ENCODE data around the gene MORN5. TPM values are rescaled to one million over a fixed set of nuclear protein-coding genes. Genes with fewer than 3 reads are reported as not detected.

Gene MORN5
- total and polyA plus RNA-seq, 9 of the 15 experiments (the other 6 are each of a cell fraction or from before 2014, with no cell fraction given), result not detected

- Histone ChIP-seq H4K20me1 (replicated peaks; ENCODE audit: control insufficient read depth, insufficient read depth, low read length) (no peaks in the 10 kb centered on the region), H3K79me2 (ENCODE audit: control insufficient read depth, insufficient read depth, low read length) (peaks cover 20% of the 10 kb centered on the region), H3K4me3 (no peak overlapping the region), H2AFZ (ENCODE audit: low read depth, low read length) (no peak overlapping the region), H3K9me1 (ENCODE audit: control insufficient read depth, insufficient read depth, low read length) (no peaks in the 10 kb centered on the region), H3K9ac (ENCODE audit: insufficient read depth in 1 of 2, low read depth in 2 of 2, low read length in 2 of 2) (no peak overlapping the region), H3K27ac (ENCODE audit: extremely low read depth, low read depth, low read length) (no peak overlapping the region), H3K4me2 (ENCODE audit: insufficient read depth, low read length) (no peak overlapping the region), H3K9me3 (replicated peaks; ENCODE audit: control insufficient read depth, insufficient read depth, low read depth, low read length) (no peaks in the 10 kb centered on the region), H3K4me1 (replicated peaks in 1 of 2; ENCODE audit: control insufficient read depth in 2 of 2, insufficient read depth in 2 of 2, low read length in 2 of 2) (peaks cover under 1 to 16% of the 10 kb centered on the region in 2 experiments; a peak in 3 of 5 replicates), H3K36me3 (ENCODE audit: control insufficient read depth, insufficient read depth, low read length) (peaks cover 93% of the 10 kb centered on the region), H3K27me3 (ENCODE audit: control insufficient read depth in 2 of 2, insufficient read depth in 2 of 2, low read length in 2 of 2) (no peaks in the 10 kb centered on the region)
- ChIA-PET POLR2A (no interaction called here), CTCF (ENCODE audit: low intra/inter-chr PET ratio) (no interaction called here)
- no peak for DNase-seq (ENCODE audit: extremely low read depth in 1 of 4, low spot score in 3 of 4)
- BruUV-seq (replicated peaks), result no TSS peak
- ATAC-seq, result no peak
- intact Hi-C loops (cut with micrococcal nuclease) (no loop called here), in situ Hi-C loops (cut with MboI) (no loop called here)
- FAIRE-seq, result no peak
- TF ChIP-seq ZNF184 (CRISPR knock-in tag; IDR thresholded peaks at IDR 0.05) (no peak), POLR2H (tag; IDR thresholded peaks at IDR 0.05; ENCODE audit: low read depth) (no peak), ZNF668 (CRISPR knock-in tag; IDR thresholded peaks at IDR 0.05) (no peak), BACH1 (tag; IDR thresholded peaks at IDR 0.05) (no peak), ZNF3 (CRISPR knock-in tag; IDR thresholded peaks at IDR 0.05) (no peak), SRSF7 (optimal IDR thresholded peaks at IDR 0.05; ENCODE audit: low read depth, low read length) (no peak), ZNF408 (CRISPR knock-in tag; IDR thresholded peaks at IDR 0.05; ENCODE audit: low read depth) (no peak), CHD1 (IDR thresholded peaks at IDR 0.05; ENCODE audit: low read length) (no peak), KLF10 (CRISPR knock-in tag; IDR thresholded peaks at IDR 0.05) (no peak)
- TF ChIP-seq, protein P1, sequence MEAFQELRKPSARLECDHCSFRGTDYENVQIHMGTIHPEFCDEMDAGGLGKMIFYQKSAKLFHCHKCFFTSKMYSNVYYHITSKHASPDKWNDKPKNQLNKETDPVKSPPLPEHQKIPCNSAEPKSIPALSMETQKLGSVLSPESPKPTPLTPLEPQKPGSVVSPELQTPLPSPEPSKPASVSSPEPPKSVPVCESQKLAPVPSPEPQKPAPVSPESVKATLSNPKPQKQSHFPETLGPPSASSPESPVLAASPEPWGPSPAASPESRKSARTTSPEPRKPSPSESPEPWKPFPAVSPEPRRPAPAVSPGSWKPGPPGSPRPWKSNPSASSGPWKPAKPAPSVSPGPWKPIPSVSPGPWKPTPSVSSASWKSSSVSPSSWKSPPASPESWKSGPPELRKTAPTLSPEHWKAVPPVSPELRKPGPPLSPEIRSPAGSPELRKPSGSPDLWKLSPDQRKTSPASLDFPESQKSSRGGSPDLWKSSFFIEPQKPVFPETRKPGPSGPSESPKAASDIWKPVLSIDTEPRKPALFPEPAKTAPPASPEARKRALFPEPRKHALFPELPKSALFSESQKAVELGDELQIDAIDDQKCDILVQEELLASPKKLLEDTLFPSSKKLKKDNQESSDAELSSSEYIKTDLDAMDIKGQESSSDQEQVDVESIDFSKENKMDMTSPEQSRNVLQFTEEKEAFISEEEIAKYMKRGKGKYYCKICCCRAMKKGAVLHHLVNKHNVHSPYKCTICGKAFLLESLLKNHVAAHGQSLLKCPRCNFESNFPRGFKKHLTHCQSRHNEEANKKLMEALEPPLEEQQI (IDR thresholded peaks at IDR 0.05), result no peak
- 92% methylated on average over 5 of the region's 5 CpGs for WGBS (ENCODE audit: insufficient coverage, low coverage, missing lambda C conversion rate)
Measured at GRCh38 chr9:122248448-122248865, 88.7 kb downstream of the MORN5 start.

Small RNAs within 50 kb of the gene (microRNA-seq; reads per million reads assigned to microRNA genes)
- not detected for gene MIR4478 (ENCODE audit: borderline microRNAs expressed)

Small RNAs within 50 kb of the gene (small RNA-seq; reads per million reads assigned to genes)
- not detected for gene MIR4478

Other genes starting within 250 kb of the MORN5 start
- 3.0 TPM in 2 replicates for gene TTLL11, start 66.6 kb upstream of the MORN5 start, total RNA-seq (2014; rRNA removed)
- 2.6 and 2.9 TPM in 2 replicates for gene TTLL11, start 66.6 kb upstream of the MORN5 start, total RNA-seq (2014; rRNA removed; fragmentation: Illumina TruSeq; extraction: Trizol)
- 2.5 and 3.3 TPM in 2 replicates for gene TTLL11, start 66.6 kb upstream of the MORN5 start, total RNA-seq (2015; rRNA removed; fragmentation: Illumina TruSeq; extraction: Trizol)
- 4.2 and 4.4 TPM in 2 replicates for gene TTLL11, start 66.6 kb upstream of the MORN5 start, total RNA-seq (2021)
- 2.0 and 2.7 TPM in 2 replicates for gene TTLL11, start 66.6 kb upstream of the MORN5 start, polyA plus RNA-seq (2011; rRNA removed)
- 4.2 and 4.3 TPM in 2 replicates for gene TTLL11, start 66.6 kb upstream of the MORN5 start, polyA plus RNA-seq (2014; fragmentation: Illumina TruSeq; extraction: Trizol)
- 1 to 10 TPM in 1 of 2 experiments, under 1 TPM in 1; 0.83 to 1.5 TPM for gene TTLL11, start 66.6 kb upstream of the MORN5 start, polyA plus RNA-seq (2014; fragmentation: Nextera tagmentation; extraction: Ambion mirVana)
- gene TTLL11, start 66.6 kb upstream of the MORN5 start, polyA plus RNA-seq (2014; rRNA removed), result 3.7 and 4.3 TPM in 2 replicates
- gene NDUFA8, start 129 bp upstream of the MORN5 start, total RNA-seq (2014; rRNA removed), result 105 and 115 TPM in 2 replicates
- gene NDUFA8, start 129 bp upstream of the MORN5 start, total RNA-seq (2014; rRNA removed; fragmentation: Illumina TruSeq; extraction: Trizol), result 105 and 114 TPM in 2 replicates
- 122 and 133 TPM in 2 replicates for gene NDUFA8, start 129 bp upstream of the MORN5 start, total RNA-seq (2015; rRNA removed; fragmentation: Illumina TruSeq; extraction: Trizol)
- 126 and 134 TPM in 2 replicates for gene NDUFA8, start 129 bp upstream of the MORN5 start, total RNA-seq (2021)
- gene NDUFA8, start 129 bp upstream of the MORN5 start, polyA plus RNA-seq (2011; rRNA removed), result 135 and 165 TPM in 2 replicates
- 198 and 204 TPM in 2 replicates for gene NDUFA8, start 129 bp upstream of the MORN5 start, polyA plus RNA-seq (2014; fragmentation: Illumina TruSeq; extraction: Trizol)
- 100 to 1,000 TPM; 126 to 189 TPM for gene NDUFA8, start 129 bp upstream of the MORN5 start, polyA plus RNA-seq (2014; fragmentation: Nextera tagmentation; extraction: Ambion mirVana)
- 194 and 212 TPM in 2 replicates for gene NDUFA8, start 129 bp upstream of the MORN5 start, polyA plus RNA-seq (2014; rRNA removed)
- 16.3 and 23.8 TPM in 2 replicates for gene LHX6, start 69.0 kb downstream of the MORN5 start, total RNA-seq (2014; rRNA removed)
- 5.1 and 5.4 TPM in 2 replicates for gene LHX6, start 69.0 kb downstream of the MORN5 start, total RNA-seq (2014; rRNA removed; fragmentation: Illumina TruSeq; extraction: Trizol)
- 7.1 and 8.3 TPM in 2 replicates for gene LHX6, start 69.0 kb downstream of the MORN5 start, total RNA-seq (2015; rRNA removed; fragmentation: Illumina TruSeq; extraction: Trizol)
- 13.4 and 14.0 TPM in 2 replicates for gene LHX6, start 69.0 kb downstream of the MORN5 start, total RNA-seq (2021)
- 7.9 and 9.4 TPM in 2 replicates for gene LHX6, start 69.0 kb downstream of the MORN5 start, polyA plus RNA-seq (2011; rRNA removed)
- gene LHX6, start 69.0 kb downstream of the MORN5 start, polyA plus RNA-seq (2014; fragmentation: Illumina TruSeq; extraction: Trizol), result 9.5 and 14.8 TPM in 2 replicates
- 1 to 10 TPM; 2.8 to 3.4 TPM for gene LHX6, start 69.0 kb downstream of the MORN5 start, polyA plus RNA-seq (2014; fragmentation: Nextera tagmentation; extraction: Ambion mirVana)
- gene LHX6, start 69.0 kb downstream of the MORN5 start, polyA plus RNA-seq (2014; rRNA removed), result 12.0 and 20.9 TPM in 2 replicates
- gene RBM18, start 104.9 kb downstream of the MORN5 start, total RNA-seq (2014; rRNA removed), result 7.4 and 7.9 TPM in 2 replicates
- 24.5 and 25.2 TPM in 2 replicates for gene RBM18, start 104.9 kb downstream of the MORN5 start, total RNA-seq (2014; rRNA removed; fragmentation: Illumina TruSeq; extraction: Trizol)
- gene RBM18, start 104.9 kb downstream of the MORN5 start, total RNA-seq (2015; rRNA removed; fragmentation: Illumina TruSeq; extraction: Trizol), result 14.6 and 16.3 TPM in 2 replicates
- 34.0 and 36.4 TPM in 2 replicates for gene RBM18, start 104.9 kb downstream of the MORN5 start, total RNA-seq (2021)
- gene RBM18, start 104.9 kb downstream of the MORN5 start, polyA plus RNA-seq (2011; rRNA removed), result 46.5 and 61.7 TPM in 2 replicates
- 39.6 and 41.8 TPM in 2 replicates for gene RBM18, start 104.9 kb downstream of the MORN5 start, polyA plus RNA-seq (2014; fragmentation: Illumina TruSeq; extraction: Trizol)
- 10 to 100 TPM; 84.1 to 86.3 TPM for gene RBM18, start 104.9 kb downstream of the MORN5 start, polyA plus RNA-seq (2014; fragmentation: Nextera tagmentation; extraction: Ambion mirVana)
- gene RBM18, start 104.9 kb downstream of the MORN5 start, polyA plus RNA-seq (2014; rRNA removed), result 20.0 and 26.5 TPM in 2 replicates
- 53.6 and 57.9 TPM in 2 replicates for gene MRRF, start 105.0 kb downstream of the MORN5 start, total RNA-seq (2014; rRNA removed)
- 81.2 and 89.5 TPM in 2 replicates for gene MRRF, start 105.0 kb downstream of the MORN5 start, total RNA-seq (2014; rRNA removed; fragmentation: Illumina TruSeq; extraction: Trizol)
- 65.7 and 70.8 TPM in 2 replicates for gene MRRF, start 105.0 kb downstream of the MORN5 start, total RNA-seq (2015; rRNA removed; fragmentation: Illumina TruSeq; extraction: Trizol)
- gene MRRF, start 105.0 kb downstream of the MORN5 start, total RNA-seq (2021), result 49.0 and 55.0 TPM in 2 replicates
- gene MRRF, start 105.0 kb downstream of the MORN5 start, polyA plus RNA-seq (2011; rRNA removed), result 101 and 105 TPM in 2 replicates
- 81.3 and 93.1 TPM in 2 replicates for gene MRRF, start 105.0 kb downstream of the MORN5 start, polyA plus RNA-seq (2014; fragmentation: Illumina TruSeq; extraction: Trizol)
- 10 to 100 TPM; 78.6 to 95.1 TPM for gene MRRF, start 105.0 kb downstream of the MORN5 start, polyA plus RNA-seq (2014; fragmentation: Nextera tagmentation; extraction: Ambion mirVana)
- gene MRRF, start 105.0 kb downstream of the MORN5 start, polyA plus RNA-seq (2014; rRNA removed), result 80.2 and 86.8 TPM in 2 replicates
- 4.9 and 5.3 TPM in 2 replicates for gene PTGS1, start 211.1 kb downstream of the MORN5 start, total RNA-seq (2014; rRNA removed)
- 3.4 and 3.6 TPM in 2 replicates for gene PTGS1, start 211.1 kb downstream of the MORN5 start, total RNA-seq (2014; rRNA removed; fragmentation: Illumina TruSeq; extraction: Trizol)
- gene PTGS1, start 211.1 kb downstream of the MORN5 start, total RNA-seq (2015; rRNA removed; fragmentation: Illumina TruSeq; extraction: Trizol), result 3.8 and 4.5 TPM in 2 replicates
- 7.2 and 9.1 TPM in 2 replicates for gene PTGS1, start 211.1 kb downstream of the MORN5 start, total RNA-seq (2021)
- 5.2 and 12.9 TPM in 2 replicates for gene PTGS1, start 211.1 kb downstream of the MORN5 start, polyA plus RNA-seq (2011; rRNA removed)
- gene PTGS1, start 211.1 kb downstream of the MORN5 start, polyA plus RNA-seq (2014; fragmentation: Illumina TruSeq; extraction: Trizol), result 7.2 and 7.5 TPM in 2 replicates
- 1 to 10 TPM; 3.7 to 8.2 TPM for gene PTGS1, start 211.1 kb downstream of the MORN5 start, polyA plus RNA-seq (2014; fragmentation: Nextera tagmentation; extraction: Ambion mirVana)
- 4.0 and 5.8 TPM in 2 replicates for gene PTGS1, start 211.1 kb downstream of the MORN5 start, polyA plus RNA-seq (2014; rRNA removed)

Measured in K562 (cell line).